CD4-positive, alpha-beta T cell (primary cell): ENCODE results near the gene TBC1D17. TPM values are rescaled to one million over a fixed set of nuclear protein-coding genes. Genes with fewer than 3 reads are reported as not detected.

Experiments
- ATAC-seq: fragments of 200-7000 bp; cut with Tn5 transposase; one replicate; pipeline ENCODE4 v1.10.0; 2022; ENCODE audit warnings: mild to moderate bottlenecking; ENCODE audit not compliant: poor library complexity
- CTCF ChIA-PET: fragments of 350-600 bp; sonication (Branson Sonifier 250); formaldehyde crosslinking; loops from one replicate; lab custom pipeline; 2021; ENCODE audit warnings: antibody characterized with exemption, inconsistent platforms; lab: Charles Lee
- POLR2A ChIA-PET: fragments of 350-600 bp; sonication (Branson Sonifier 250); formaldehyde crosslinking; loops from one replicate; lab custom pipeline; 2021; ENCODE audit warnings: antibody characterized with exemption, inconsistent platforms; lab: Charles Lee
- DNase-seq, 14 experiments: peaks; one replicate each; pipeline ENCODE4 v3.0.0-alpha.2; 2013 to 2020; ENCODE audit warnings: mixed read lengths in 2 of 14
- H3K27ac ChIP-seq, 2 donors: one replicate each; pipeline versions ENCODE4 v1.5.1 to v1.7.0; 2013; ENCODE audit warnings: low read length in 2 of 2, low read depth in 1 of 2, mild to moderate bottlenecking in 1 of 2
- H3K27me3 ChIP-seq, 2 experiments: 1 replicate in 1 of 2; 2 replicates in 1 of 2; pipeline versions ENCODE4 v1.6.1 to v1.7.0; 2013; ENCODE audit warnings: low read length in 2 of 2, control low read depth in 1 of 2, mild to moderate bottlenecking in 1 of 2, moderate library complexity in 1 of 2; ENCODE audit not compliant: insufficient read depth in 2 of 2, control insufficient read depth in 1 of 2
- H3K36me3 ChIP-seq: one replicate; pipeline ENCODE4 v1.6.1; 2013; ENCODE audit warnings: low read length, control low read depth; ENCODE audit not compliant: insufficient read depth
- H3K4me1 ChIP-seq: one replicate; pipeline ENCODE4 v1.6.1; 2013; ENCODE audit warnings: low read length, control low read depth; ENCODE audit not compliant: insufficient read depth
- H3K4me3 ChIP-seq: one replicate; pipeline ENCODE4 v1.5.1; 2013; ENCODE audit warnings: mild to moderate bottlenecking, low read length, moderate library complexity
- H3K9me3 ChIP-seq, 2 experiments: 1 replicate in 1 of 2; 2 replicates in 1 of 2; pipeline versions ENCODE4 v1.6.1 to v1.7.0; 2013; ENCODE audit warnings: low read length in 2 of 2, mild to moderate bottlenecking in 2 of 2, control low read depth in 1 of 2, moderate library complexity in 1 of 2; ENCODE audit not compliant: control insufficient read depth in 1 of 2, insufficient read depth in 1 of 2
- H3K27ac Mint-ChIP-seq: one replicate; pipeline ENCODE4 v1.8.0; 2020; ENCODE audit warnings: mixed read lengths
- H3K27me3 Mint-ChIP-seq: one replicate; pipeline ENCODE4 v1.8.0; 2021; ENCODE audit warnings: mixed read lengths
- H3K36me3 Mint-ChIP-seq: one replicate; pipeline ENCODE4 v1.8.0; 2021; ENCODE audit warnings: low read depth, mixed read lengths
- H3K4me1 Mint-ChIP-seq: one replicate; pipeline ENCODE4 v1.8.0; 2021; ENCODE audit warnings: low read depth, mixed read lengths
- H3K4me3 Mint-ChIP-seq: one replicate; pipeline ENCODE4 v1.8.0; 2020; ENCODE audit warnings: mild to moderate bottlenecking, mixed read lengths
- H3K9me3 Mint-ChIP-seq: one replicate; pipeline ENCODE4 v1.8.0; 2020; ENCODE audit warnings: mixed read lengths
- intact Hi-C, 2 experiments: fragments of 100-400 bp; cut with DNase I in 1 of 2; cut with micrococcal nuclease in 1 of 2; formaldehyde crosslinking; loops; one replicate each; pipeline versions ENCODE4 v1.15.1 to v1.9.0; 2023 to 2025; cut with DNase I, micrococcal nuclease
- total RNA-seq, 174 experiments: library from RNA in 2 of 174; stranded (reverse) in 2 of 174; gene quantifications; one replicate each; pipeline ENCODE4 v1.2.3 and lab custom pipeline; 2021 to 2026
- TF ChIP-seq, protein P1 (sequence below): fragments of 200-600 bp; IDR thresholded peaks from one replicate; pipeline ENCODE4 v1.8.0; 2022; ENCODE audit warnings: antibody characterized with exemption, mild to moderate bottlenecking

TBC1D17 gene
- total RNA-seq, 2 experiments from 2014 or later: 35.5 to 35.8 TPM

DNA sequence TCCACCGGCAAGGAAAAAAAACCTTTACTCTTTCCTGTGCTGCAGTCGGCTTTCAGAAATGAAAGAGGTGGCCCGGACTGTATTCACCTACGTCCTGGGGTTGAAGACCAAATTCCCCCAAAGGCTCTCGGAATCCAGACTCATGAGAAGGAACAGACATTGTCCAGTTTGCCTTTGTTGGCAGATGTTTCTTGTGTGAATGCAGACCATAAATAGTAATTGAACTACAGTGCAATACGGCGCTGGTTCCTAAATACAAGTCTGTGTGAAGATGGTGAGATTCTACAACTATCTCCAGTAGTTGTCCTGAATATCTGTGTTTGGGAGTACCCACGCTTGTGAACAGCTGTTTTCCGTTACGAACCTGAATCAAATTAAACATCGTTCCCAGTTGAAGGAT is 37.8 kb upstream of the TBC1D17 start:
- ChIA-PET POLR2A (no interaction called here), CTCF (interaction anchor here (1.2 kb wide), 1 partner anchor 600 kb away, joined by 3 read pairs; no protein-coding TSS in a partner anchor)
- no peak for ATAC-seq
- Mint-ChIP-seq H3K27me3 (no peaks in the 10 kb centered on the region), H3K27ac (no peak overlapping the region), H3K9me3 (no peaks in the 10 kb centered on the region), H3K4me3 (no peak overlapping the region), H3K36me3 (peaks cover 20% of the 10 kb centered on the region), H3K4me1 (no peaks in the 10 kb centered on the region)
- Histone ChIP-seq H3K27ac (no peak overlapping the region), H3K4me3 (no peak overlapping the region), H3K4me1 (no peaks in the 10 kb centered on the region), H3K9me3 (no peaks in the 10 kb centered on the region), H3K36me3 (peaks cover 25% of the 10 kb centered on the region), H3K27me3 (no peaks in the 10 kb centered on the region)
- TF ChIP-seq, protein P1, sequence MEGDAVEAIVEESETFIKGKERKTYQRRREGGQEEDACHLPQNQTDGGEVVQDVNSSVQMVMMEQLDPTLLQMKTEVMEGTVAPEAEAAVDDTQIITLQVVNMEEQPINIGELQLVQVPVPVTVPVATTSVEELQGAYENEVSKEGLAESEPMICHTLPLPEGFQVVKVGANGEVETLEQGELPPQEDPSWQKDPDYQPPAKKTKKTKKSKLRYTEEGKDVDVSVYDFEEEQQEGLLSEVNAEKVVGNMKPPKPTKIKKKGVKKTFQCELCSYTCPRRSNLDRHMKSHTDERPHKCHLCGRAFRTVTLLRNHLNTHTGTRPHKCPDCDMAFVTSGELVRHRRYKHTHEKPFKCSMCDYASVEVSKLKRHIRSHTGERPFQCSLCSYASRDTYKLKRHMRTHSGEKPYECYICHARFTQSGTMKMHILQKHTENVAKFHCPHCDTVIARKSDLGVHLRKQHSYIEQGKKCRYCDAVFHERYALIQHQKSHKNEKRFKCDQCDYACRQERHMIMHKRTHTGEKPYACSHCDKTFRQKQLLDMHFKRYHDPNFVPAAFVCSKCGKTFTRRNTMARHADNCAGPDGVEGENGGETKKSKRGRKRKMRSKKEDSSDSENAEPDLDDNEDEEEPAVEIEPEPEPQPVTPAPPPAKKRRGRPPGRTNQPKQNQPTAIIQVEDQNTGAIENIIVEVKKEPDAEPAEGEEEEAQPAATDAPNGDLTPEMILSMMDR: no peak
- intact Hi-C loops: no loop called here
- no peak for DNase-seq

DNA sequence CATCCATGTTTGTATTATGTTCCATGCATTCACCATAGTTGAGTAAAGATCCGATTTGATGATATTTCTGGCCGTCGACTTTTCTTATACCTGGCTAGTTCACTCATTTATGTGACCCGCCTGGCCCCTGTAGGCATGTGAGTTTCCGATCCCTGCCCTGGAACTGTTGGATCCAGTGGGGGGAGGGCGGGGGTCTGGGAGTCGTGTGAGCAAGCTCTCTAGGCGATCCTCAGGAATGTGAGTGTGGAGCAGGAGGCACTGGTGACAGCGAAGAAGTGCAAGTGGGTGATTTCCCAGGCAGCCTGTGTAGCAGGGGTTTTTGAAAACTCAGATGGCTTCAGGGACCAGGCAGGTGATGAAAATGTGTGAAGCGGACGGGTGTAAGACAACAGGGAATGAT is 37.2 kb upstream of the TBC1D17 start:
- intact Hi-C loops: no loop called here
- POLR2A ChIA-PET: no interaction called here
- no peak overlapping the region for H3K4me3 ChIP-seq

DNA sequence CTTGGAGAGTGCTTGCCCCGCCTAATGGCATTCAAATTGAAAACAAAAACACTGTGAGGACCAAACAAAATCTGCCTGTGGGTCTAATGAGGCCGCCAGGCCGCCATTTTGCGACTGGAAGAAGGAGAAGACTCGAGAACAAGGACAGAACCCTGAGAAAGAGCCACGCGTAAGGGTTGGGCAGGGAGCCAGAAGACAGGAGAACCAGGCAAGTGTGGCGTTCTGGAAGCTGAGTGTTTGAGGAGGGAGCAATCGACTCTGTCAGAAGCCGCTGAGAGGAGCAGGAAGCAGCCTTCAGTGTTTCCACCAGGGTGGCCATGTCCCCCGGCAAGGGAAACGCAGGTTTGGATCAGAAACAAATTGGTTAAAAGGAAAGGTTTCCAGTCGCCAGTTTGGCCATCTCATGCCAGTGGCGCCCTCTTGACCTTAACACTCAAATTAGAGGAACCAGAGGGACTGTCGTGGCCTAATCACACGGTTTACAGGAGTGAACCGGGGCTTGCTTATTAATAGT is 36.7 kb upstream of the TBC1D17 start:
- no peak for ATAC-seq
- intact Hi-C loops: no loop called here
- H3K36me3 Mint-ChIP-seq: peaks cover 13% of the 10 kb centered on the region
- no peaks in the 10 kb centered on the region for H3K9me3 Mint-ChIP-seq
- no peak overlapping the region for H3K4me3 ChIP-seq
- no peaks in the 10 kb centered on the region for H3K4me1 Mint-ChIP-seq
- no peaks in the 10 kb centered on the region for H3K9me3 ChIP-seq
- no peak for DNase-seq
- no peak overlapping the region for H3K4me3 Mint-ChIP-seq
- H3K27ac ChIP-seq: no peak overlapping the region
- no peaks in the 10 kb centered on the region for H3K27me3 Mint-ChIP-seq
- H3K4me1 ChIP-seq: no peaks in the 10 kb centered on the region
- TF ChIP-seq, protein P1: no peak
- ChIA-PET POLR2A (no interaction called here), CTCF (no interaction called here)
- peaks cover 14% of the 10 kb centered on the region for H3K36me3 ChIP-seq
- no peak overlapping the region for H3K27ac Mint-ChIP-seq
- H3K27me3 ChIP-seq: no peaks in the 10 kb centered on the region

More for the DNA sequence above, 37.2 kb upstream of the TBC1D17 start:
- H3K27me3 Mint-ChIP-seq: no peaks in the 10 kb centered on the region
- no peaks in the 10 kb centered on the region for H3K4me1 ChIP-seq
- no peak overlapping the region for H3K27ac ChIP-seq
- ATAC-seq (no peak), DNase-seq (no peak)
- peaks cover 14% of the 10 kb centered on the region for H3K36me3 Mint-ChIP-seq
- no peaks in the 10 kb centered on the region for H3K9me3 ChIP-seq
- H3K36me3 ChIP-seq: peaks cover 19% of the 10 kb centered on the region
- no peaks in the 10 kb centered on the region for H3K4me1 Mint-ChIP-seq
- CTCF ChIA-PET: no interaction called here
- no peak overlapping the region for H3K27ac Mint-ChIP-seq
- H3K4me3 Mint-ChIP-seq: no peak overlapping the region
- no peaks in the 10 kb centered on the region for H3K9me3 Mint-ChIP-seq
- H3K27me3 ChIP-seq: no peaks in the 10 kb centered on the region
- TF ChIP-seq, protein P1: no peak
